NCI-H69 (cell line): Measurements from ENCODE around the gene SPATA18.
"Not testable (repeated sequence)": the region's sequence is repeated elsewhere in the genome, so short reads cannot be mapped to it uniquely, and the experiment has no call there.

Source experiments
- DNase-seq: peaks from one replicate; lab custom pipeline; 2025; lab: John Stamatoyannopoulos, UW

The SPATA18 gene

DNA sequence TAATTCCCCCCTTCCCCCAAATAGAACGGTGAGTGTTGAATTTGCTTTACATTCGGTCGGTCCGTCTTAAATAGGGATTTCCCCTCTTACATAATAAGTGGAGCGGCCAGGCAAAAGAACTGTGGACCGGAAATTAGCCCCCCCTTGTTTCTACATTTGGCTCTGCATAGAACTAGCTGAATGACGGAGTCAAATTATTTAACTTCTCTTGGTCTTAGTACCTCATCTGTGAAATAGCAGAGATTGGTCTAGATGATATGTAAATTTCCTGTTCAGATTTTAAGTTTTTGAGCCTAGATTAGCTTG lies 1.3 kb downstream of the SPATA18 start:
- DNase-seq = peak; percentile 42

DNA sequence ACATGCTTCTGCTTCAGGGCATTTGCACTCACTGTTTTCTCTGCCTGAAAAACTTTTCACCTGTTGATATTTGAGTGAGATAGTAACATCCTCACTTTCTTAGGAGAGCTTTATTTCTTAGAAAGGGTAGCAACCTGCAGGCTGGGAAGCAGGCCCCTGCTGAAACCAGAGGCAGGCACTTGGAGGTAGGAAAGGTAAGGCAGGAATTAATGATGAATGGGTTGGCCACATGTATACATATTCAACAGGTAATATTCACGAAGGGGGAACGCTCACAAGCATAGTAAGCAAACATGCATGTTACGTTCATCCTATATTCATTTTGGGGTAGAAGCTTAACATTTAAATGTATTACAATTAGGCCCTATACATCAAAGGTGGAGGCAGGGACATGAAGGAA lies 3.1 kb downstream of the SPATA18 start:
- no peak for DNase-seq

DNA sequence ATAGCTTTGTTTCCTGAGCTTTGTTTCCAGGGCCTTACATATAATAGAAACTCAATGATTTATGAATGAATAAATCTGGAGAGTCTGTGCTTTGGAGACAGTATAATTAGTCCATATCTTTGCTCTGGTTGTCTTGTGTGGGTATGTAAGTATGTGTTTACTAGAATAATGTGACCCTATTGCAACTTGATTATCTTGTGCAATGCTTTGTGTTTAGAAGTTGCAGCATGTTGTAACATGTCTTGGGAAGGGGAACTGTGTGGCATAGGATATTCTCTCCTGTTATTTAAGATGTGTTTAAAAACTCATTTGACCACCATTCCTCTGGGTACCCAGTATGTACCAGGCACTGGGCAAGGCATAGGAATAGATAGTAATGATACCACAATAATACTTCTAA lies 6.1 kb downstream of the SPATA18 start:
- DNase-seq = no peak

DNA sequence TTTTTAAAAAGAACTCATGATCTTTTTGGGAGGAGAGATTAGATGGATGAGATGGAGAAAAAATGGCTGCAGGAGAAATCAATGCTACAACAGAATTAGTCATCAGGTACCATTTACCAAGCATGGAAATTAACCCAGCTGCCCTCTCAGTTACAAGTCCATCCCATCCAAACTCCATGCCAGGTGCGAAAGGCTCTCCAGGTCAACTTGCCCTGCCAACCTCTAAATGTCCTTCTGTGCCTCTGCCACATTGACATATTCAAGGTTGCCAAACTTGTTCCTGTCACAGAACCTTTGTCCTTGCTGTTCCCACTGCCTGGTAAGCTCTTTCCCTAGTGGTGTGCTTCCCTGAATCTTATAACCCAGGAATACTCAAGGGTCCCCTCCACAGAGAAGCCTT lies 7.2 kb downstream of the SPATA18 start:
- no peak for DNase-seq

DNA sequence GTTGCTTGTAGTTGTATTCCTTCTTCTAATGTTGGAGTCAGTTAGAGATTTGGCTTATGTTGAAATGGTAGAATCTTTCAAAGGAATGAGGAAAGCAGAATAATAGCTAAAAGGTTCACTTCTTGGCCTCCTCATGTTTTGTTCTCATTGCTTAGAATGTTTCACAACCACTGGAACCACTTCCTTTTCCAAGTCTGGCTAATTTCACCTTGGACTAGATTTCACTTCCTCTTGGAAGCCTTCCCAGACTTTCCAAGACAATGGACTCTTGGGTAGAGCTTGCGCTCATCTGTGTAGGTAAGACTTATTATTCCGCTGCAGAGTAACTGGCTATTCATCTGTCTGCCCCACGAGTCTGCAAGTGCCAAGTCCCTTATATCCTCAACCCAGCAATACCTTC lies 8.3 kb downstream of the SPATA18 start:
- DNase-seq = peak; percentile 68

DNA sequence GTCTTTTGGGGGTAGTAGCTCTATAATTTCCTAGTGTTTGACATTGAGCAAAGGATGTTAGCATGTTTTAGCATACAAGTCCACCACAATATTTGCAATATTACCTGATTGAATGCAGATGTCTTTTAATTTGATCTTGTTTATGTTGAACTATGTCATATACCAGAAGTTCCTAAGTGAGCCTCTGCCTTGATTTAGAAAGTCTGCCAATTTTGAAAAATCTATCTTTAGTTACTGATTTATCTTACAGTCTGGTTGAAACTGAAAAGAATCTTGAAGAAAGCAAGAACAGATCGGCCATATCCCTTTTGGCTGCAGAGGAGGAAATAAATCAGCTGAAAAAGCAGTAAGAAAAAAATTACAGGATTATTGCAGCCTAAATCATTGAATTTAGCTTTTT lies 18.5 kb downstream of the SPATA18 start:
- DNase-seq = no peak

DNA sequence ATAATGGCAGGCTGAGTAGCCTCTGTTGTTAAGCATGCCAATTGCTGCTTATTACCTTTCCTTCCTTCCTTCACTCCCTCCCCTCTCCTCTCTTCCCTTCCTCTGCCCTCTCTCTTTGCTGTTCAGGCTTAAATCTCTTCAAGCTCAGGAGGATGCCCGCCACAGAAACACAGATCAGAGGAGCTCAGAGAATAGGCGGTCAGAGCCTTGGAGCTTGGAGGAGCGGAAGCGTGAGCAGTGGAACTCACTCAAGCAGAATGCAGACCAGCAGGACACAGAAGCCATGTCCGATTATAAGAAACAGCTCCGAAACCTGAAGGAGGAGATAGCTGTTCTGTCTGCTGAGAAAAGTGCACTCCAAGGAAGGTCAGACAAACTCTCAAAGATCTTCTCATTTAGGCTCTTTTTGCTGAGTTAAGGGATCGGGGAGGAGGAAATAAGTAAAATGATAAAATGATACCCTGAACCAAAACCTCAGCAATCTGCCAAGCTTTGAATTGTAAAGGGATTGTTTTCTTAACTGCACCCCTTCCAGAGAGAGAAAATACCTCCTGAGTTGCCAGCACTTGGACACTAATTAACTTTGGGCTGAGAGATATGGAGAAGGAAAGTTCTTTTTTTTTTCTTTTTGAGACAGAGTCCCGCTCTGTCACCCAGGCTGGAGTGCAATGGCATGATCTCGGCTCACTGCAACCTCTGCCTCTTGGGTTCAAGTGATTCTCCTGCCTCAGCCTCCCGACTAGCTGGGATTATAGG lies 20.9 kb downstream of the SPATA18 start:
- no peak for DNase-seq

DNA sequence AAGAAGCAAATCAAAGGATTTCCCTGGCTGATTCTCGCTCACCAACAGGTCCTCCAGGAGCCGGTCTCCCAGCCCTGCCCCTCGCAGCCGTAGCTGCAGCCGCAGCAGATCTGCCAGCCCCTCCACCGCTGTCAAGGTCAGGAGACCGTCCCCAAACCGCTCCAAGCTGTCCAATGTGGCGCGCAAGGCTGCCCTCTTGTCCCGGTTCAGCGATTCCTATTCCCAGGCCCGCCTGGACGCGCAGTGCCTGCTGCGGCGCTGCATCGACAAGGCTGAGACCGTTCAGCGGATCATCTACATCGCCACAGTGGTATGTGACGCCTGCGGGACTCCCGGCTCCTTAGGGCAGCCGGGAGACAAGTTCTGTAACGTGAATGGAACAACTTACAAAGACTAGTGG lies 25.6 kb downstream of the SPATA18 start:
- no peak for DNase-seq

DNA sequence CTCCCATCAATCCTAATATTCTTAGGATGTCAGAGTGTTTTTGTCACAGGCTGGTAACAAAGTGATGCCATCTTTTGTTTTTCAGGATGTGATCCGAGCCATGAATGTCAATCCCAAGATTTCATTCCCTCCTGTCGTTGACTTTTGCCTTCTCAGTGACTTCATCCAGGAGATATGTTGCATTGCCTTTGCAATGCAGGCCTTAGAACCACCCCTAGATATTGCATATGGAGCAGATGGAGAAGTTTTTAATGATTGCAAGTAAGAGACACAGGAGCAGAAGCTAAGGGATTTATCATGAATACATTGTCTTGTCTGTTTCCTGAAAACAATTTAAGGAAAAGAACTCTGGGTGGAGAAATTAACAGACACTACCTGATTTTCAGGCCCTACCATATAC lies 28.6 kb downstream of the SPATA18 start:
- DNase-seq = no peak

DNA sequence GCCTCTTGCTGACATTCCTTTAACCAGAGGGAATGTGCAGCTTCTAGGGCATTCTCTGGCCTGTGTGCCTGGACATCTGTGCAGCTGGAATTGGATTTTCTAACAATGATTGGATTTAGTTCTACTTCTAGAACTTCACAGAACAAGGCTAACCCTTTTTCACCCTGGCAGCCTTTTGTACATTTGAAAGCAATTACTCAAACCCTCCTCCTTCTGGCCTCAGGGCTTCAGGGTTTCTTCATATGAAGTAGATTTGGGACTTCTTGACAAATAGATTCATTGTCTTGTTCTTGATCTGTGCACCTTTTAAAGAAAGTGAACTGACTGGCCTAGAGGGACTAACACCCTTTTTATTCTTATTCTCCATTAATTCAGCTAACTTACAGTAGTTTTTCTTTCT lies 30.1 kb downstream of the SPATA18 start:
- no peak for DNase-seq

DNA sequence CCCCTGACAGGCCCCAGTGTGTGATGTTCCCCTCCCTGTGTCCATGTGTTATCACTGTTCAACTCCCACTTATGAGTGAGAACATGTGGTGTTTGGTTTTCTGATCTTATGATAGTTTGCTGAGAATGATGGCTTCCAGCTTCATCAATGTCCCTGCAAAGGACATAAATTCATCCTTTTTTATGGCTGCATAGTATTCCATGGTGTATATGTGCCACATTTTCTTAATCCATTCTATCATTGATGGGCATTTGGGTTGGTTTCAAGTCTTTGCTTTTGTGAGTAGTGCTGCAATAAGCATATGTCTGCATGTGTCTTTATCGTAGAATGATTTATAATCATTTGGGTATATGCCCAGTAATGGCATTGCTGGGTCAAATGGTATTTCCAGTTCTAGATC lies 35.3 kb downstream of the SPATA18 start:
- DNase-seq = not testable (repeated sequence)

DNA sequence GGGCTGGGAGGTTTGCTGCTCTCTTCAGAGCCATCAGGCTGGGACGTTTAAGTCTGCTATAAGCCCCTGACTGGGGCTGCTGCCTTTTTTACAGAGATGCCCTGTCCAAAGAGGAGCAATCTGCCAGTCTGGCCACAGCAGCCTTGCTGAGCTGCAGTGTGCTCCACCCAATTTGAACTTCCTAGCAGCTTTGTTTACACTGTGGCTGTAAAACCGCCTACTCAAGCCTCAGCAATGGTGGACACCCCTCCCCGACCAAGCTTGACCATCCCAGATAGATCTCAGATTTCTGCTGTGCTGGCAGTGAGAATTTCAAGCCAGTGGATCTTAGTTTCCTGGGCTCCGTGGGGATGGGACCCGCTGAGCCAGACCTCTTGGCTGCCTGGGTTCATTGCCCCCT lies 40.7 kb downstream of the SPATA18 start:
- DNase-seq = peak; percentile 18

DNA sequence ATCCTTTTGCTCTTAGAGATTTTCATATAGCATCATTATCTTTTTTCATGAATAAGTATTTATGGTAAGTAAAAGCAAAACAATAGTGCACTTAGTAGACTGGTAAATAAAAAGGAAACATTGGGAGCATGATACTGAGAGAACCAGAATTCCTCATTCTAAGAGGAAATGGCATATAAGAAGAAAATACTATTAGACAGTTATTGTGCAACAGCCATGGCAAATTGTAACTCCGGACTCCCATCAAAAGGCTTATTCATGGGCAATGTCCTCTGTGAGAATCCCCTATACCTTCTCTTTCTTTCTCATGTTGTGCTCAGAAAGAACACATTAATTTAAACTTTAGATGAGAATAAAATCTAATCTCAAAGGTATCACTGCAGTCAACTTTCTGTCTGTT lies 42.4 kb downstream of the SPATA18 start:
- no peak for DNase-seq

DNA sequence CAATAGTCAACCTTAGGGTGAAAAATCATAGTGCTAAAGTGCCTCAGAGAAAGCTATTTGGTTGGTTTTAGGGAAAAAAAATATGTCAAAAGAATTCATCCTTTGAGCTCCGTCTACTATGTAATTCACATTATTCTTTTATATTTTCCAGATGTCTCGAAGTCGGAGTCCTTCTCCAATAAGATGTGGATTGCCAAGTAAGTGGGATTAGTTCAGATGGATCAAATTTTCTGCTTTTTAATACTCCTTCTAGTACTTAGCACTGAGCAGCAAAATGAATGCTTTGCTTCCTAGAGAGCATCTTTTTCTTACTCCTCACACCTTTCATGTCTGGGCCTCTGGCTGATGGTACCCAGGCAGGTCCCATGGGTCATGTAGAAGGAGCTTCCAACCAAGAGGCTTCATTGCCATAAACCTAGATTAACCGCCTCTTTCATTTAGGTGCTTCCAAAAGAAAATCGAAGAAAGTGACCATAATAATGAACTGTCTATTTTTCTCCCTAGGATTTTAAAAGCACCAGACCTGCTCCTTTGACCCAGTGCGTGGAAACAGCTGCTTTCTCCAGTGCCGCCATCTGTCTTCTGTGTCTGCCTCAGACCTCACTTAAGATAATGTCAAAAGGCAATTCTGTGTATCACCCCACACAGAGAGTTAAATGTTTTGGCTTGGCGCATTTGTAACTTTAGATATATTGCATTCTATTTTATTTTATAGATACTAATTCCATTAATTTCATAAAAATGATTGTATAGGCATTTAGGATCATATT lies 43.5 kb downstream of the SPATA18 start:
- DNase-seq = peak; percentile 79

DNA sequence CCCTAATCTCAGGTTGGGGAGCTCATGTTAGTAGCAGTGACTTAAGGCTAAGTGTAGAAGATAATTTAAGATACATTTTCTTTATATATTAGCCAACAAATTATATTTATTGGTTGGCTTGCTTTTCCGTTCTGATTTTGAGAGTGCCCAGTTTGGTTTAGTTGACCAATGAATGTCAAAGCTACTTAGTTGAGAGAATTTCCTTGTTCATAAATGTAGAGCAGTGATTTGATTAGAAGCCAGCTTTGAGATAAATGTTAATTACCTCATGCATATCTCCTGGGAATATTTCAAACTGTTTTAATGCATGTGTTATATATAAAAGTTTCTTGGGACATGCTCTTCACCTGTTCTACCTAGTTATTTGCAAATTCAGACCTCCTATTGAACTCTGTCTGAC lies 44.3 kb downstream of the SPATA18 start:
- DNase-seq = peak; percentile 62

DNA sequence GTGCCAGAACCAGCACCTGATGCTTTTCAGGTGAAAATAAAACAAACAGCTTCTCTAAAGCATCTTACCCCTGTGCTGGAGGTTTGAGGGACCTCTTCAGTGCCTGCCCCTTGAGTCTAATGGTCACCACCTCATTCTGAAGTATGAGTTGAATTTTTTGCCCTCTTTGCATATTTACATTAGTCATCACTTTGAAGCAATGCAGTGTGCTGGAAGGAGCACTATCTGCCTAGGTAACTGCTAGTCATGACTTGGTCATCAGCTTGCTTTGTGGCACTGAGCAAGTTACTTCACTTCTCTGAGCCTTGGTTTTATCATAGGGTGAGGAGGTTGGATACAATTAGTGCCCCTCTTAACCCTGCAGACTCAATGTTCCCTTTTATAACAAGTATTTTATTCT lies 44.9 kb downstream of the SPATA18 start:
- DNase-seq = peak; percentile 6

DNA sequence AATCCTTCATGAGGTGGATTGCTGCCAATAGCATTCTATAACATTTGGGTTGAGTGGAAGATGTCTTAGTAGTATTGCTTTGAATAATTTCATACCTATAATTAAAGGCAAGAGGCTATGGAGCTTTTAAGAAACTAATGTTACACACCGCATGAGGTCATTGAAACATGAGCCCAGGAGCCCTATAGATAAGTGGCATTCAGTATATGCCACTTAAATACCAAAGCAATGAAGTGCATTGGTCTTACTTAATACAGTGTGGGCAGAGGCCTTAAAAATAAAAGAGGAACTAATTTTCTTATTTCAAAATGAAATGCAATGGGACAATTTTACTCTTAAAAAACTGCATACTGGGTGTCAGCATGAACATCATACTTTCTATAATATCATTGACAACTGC lies 47.5 kb downstream of the SPATA18 start:
- peak; percentile 91 for DNase-seq

DNA sequence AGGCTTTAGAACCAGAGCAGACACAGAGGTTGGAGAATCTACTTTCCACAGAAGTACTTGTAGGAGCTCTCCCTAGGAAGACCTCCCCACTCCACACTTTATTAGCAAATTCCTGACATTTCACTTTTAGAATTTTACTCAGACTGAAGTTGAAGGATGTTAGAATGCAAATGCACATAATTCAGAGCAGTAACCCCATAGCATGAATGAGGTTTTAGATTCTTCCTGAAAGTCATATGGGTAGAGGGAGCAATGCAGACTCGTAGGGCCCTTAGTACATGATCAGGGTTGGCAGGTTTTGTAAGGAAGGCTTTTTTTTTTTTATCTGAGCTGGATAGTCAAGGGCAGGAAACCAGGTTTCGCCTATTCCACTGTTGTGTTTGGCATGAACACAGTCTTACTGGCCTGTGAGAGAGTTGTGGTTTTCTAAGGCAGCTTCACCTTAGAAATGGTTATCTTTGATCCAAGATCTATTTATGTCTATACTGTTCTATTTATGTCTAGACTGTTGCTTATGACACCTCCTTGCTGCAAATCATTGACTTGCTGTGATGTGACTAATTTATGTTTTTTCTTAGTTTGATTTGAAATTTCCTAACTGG lies 48.9 kb downstream of the SPATA18 start:
- no peak for DNase-seq

DNA sequence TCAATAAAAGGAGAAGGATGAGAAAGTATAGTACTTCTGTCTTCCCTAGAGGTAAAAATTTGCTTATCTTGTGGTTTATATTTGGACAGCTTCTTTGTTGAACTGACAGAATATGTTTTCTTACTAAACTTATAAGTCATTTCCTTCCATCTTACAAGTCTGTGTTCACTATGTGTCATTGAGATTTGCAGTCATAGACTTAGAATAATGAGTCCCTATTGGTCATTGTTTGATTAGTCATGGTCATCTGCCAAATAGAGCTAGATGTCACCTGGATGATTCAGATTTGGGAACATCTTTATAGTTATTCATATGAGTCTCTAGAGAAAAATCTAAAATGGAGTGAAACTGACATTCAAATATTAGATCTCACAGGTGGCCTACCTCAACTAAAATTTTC lies 51.5 kb downstream of the SPATA18 start:
- DNase-seq = peak; percentile 7

DNA sequence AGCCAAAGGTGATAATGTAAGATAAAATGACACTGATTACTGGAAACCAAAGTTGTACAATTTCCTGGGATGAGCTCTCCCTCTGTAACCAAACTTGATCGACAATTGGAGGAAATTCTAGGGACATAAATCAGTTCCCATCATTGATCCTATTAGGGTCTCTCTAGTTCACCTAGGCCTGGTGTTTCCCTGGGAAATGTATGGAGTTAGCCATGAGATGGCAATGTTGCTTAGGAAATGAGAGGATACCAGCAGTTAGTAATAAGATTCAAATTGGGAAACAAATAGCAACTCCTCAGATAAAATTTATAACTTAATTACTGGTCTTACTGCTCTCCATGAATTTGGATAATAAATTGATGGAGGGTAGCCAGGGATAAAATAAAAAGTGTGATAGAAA lies 52.2 kb downstream of the SPATA18 start:
- DNase-seq = peak; percentile 68

DNA sequence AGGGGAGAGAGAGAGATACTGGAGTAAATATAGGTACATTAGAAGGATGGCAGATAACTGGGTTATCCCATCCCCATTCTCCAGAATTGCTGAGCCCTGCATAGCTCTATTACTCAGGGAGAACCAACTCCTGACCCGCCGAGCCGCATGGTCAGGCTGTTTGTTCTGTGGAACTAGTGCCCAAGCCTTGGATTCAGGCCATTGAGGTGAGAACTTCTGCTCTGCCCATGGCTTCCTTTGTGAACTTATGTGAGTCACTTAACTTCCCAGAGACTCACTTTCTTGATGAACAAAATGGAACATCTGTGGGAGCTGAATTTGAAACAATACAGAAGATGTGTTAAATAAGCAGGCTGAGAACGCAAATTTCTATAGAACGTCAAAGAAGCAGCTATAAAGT lies 54.2 kb downstream of the SPATA18 start:
- DNase-seq = no peak

DNA sequence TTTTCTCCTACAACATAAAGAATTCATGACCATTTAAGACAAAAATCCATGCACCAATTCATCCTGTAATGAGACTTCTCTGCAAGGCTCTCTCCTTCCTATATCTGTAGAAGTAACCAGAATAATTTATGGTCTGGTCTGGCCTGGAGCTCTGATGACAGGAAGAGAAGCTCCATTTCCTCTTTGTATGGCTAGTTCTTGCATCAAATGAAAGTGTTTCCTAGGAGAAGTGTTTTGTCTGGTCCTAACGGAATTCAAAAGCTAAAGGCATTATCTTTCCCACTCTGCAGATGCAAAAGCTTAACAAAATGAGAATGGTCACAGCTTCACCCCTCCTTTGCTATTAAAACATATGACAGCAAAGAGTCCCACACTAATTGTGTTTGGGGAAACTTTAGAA lies 55.1 kb downstream of the SPATA18 start:
- DNase-seq = peak; percentile 30

DNA sequence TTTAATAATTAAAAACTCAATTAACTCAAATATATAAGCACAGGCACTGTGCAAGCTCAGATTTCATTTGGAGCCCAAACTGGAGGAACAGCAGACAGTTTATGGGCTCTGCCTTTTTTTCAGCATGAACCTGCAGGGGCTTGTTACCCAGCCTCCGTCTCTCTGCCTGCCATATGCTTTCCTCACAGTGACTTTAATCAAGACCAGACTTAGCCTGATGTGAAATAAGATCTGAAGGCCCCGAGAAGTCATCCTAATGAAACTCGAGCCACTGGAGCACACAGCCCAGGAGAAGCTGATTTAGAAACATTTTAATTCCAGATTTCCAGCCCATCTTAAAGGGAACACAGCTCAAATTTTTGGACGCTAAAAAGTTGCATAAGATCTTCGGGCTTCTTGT lies 55.6 kb downstream of the SPATA18 start:
- DNase-seq = peak; percentile 55
